Pulmonary artery endothelial cell (primary cell): ENCODE data around the gene KRTAP10-5. TPM values are rescaled to one million over a fixed set of nuclear protein-coding genes. Genes with fewer than 3 reads are reported as not detected.
"Not testable (repeated sequence)": the region's sequence is repeated elsewhere in the genome, so short reads cannot be mapped to it uniquely, and the experiment has no call there.

Experiments used
- DNase-seq: peaks from one replicate; pipeline ENCODE4 v3.0.0-alpha.2; 2011; ENCODE audit warnings: low read depth, low spot score
- total RNA-seq: library from RNA; depleted of rRNA; stranded (reverse); fragments of >200 nt; gene quantifications from 2 replicates; pipeline ENCODE4 v1.2.3, GENCODE V29; 2014

The KRTAP10-5 gene
- total RNA-seq, 1 donor from 2014 or later: not detected

DNA sequence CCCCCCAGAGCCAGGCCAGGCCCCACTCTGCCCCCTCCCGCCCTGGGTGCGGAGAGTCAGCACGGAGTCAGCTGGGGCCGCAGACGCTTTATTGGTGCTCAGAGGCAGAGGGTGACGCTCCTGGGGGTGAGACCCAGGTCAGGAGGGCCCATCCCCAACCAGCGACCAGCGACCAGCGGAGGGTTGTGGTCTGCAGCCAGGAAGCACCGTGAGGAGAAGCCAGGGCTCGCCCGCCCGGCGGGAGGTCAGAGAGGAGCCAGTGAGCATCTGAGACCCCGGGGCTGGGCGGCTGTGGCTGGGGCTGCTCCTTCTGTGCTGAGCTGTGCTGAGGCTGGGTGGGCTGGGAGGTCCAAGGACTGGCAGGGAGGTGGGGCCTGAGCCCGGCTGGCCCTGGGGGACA lies 30.1 kb downstream of the KRTAP10-5 start:
- DNase-seq: not testable (repeated sequence)

DNA sequence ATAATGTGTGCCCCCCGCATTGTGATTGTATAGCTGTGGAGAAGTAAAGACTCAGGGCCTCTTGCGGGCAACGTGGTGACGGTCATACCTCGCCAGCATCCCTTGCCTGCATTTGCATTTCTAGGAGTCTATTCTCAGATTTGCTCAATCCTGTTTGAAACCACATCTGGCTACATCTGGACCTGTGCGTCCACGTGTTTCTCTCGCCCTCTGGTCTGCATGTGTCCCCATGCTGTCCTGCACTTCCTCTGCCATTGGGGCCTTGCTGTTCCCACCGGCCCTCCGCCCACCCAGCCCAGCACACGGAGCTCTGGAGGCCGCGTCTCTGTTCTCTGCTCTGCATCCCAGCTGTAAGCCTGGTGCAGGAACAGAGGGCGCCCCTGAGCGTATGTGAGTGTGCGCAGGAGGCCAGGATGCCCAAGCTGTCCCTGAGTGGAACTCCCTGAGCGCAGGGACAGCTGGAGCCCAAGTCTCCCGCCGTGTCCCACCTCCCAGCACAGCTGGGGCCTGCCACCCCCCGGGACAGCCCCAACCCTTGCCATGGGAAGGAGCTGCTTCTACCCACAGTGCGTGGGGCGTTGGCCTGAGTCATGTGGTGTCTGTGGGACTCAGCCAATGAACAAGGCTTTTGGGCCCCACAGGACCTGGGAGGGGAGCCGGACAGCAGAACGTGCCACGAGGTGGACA lies 30.7 kb downstream of the KRTAP10-5 start:
- DNase-seq: no peak

DNA sequence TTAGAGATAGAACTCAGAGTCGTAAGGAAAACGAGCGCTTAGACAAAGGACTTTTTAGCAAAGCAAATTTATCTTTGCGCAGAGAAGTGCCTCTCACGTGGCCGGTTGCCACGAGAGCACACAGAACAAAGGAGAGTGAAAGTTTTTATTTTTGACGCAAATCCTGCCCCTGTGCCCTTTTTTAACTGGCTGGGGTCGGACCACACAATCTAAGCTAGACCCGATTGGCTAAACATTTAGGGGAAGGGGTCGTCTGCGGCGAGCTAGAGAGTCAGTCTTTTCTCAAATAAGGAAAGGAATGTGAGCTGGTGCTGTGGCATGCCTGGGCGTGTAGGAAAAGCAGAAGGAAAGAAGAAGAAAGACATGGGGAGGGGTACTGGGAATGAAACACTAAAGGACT lies 31.5 kb downstream of the KRTAP10-5 start:
- DNase-seq: no peak

DNA sequence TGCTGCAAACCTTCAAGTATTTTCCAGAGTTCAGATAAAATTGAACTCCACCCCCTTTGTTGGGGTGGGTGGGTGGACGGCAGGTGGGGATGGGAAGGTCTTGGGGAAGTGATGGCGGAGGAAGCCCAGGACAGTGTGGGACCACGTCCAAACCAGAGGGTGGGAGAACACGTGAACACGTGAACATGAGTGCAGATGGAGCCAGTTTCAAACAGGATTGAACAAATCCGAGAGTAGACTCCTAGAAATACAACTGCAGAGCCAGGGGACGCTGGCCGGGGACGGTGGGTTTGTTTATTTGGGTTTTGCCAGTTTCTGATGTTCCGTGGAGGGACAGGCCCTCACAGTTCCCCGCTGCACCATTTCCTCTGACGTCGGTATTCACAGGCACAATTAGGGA lies 32.0 kb downstream of the KRTAP10-5 start:
- DNase-seq: no peak

DNA sequence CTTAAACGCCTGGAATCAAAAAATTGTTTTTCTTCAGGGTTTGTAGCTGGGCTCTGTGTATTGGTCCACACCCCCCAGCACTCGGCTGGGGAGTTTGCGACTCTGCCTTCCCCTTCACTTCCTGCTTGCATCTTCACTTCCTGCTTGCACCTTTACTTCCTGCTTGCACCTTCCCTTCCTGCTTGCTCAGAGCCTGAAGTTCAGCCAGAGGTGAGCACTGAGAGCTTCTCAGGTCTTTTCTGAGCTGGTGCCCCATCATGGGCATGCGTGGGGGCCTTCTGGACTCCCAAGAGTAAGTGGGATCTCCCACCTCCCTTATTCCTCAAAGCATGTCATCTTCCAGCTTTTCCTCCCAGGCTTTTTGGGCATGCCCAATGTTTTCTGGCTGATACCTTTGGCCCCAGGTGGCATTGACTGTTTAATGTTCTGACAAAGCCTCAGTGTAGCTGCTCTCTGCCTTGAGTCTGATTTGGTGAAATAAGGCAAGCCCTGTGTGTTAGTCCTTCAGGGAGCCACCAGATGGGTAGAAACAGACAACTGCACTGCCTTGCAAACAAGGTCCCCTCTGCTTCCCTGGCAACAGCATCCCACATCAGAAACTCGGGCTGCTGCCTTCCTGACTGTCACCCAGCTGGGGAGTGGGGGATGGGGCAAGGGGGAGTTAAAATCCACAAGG lies 32.6 kb downstream of the KRTAP10-5 start:
- no peak for DNase-seq

DNA sequence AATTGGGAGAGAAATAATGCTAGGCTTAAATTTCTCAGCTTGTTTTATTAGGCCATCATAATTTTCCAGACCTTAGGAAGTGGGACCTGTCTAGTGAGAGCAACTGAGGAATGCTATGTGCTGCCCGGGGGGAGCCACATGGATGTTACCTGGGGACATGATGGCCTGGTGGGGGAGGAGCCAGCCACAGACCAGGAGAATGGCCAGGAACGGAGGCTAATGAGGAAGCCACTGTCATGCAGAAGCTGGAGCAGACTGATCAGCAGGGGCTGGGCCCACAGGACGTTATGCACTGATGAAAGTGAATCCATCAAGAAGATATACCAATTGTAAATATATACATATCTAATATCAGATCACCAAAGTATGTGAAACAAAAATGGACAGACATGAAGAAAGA lies 35.8 kb downstream of the KRTAP10-5 start:
- no peak for DNase-seq

DNA sequence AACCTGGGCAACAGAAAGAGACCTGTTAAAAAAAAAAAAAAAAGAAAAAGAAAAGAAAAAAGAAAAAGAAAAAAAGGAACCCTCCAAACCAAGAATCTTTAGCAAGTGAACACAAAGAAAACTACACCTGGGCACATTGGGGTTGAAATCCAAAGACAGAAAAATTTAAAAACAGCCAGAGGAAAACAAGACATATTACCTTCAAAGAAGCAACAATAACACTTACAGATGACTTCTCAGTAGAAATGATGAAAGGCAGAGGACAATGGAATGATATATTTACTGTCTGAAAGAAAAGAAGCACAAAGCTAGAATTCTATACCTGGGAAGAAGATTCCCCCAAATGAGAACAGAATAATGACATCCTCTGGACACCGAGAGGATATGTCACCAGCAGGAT lies 37.7 kb downstream of the KRTAP10-5 start:
- DNase-seq: no peak

DNA sequence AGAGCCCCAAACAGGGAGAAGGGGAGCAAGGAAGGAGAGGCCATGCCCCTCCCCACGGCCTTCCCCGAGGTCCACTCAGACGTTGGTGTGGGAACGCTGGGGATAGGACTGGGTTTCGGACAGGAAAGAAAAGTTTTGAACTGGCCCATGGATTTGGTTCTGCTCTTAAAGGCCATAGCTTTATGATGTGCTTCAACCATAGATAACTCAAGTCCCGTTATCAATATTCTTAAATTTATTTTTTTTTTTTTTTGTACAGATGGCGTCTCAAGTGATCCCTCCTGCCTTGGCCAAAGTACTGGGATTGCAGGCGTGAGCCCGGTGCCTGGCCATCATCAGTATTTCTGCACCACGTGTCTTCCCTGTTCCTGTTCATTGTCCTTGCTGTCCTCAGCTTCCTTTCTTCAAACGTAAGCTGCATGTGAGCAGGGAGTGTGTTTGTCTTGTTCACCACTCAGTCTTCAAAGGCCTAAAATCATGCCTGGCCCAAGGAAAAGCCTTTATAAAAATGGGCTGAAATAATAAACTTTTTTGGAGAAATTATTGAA lies 39.6 kb downstream of the KRTAP10-5 start:
- no peak for DNase-seq

DNA sequence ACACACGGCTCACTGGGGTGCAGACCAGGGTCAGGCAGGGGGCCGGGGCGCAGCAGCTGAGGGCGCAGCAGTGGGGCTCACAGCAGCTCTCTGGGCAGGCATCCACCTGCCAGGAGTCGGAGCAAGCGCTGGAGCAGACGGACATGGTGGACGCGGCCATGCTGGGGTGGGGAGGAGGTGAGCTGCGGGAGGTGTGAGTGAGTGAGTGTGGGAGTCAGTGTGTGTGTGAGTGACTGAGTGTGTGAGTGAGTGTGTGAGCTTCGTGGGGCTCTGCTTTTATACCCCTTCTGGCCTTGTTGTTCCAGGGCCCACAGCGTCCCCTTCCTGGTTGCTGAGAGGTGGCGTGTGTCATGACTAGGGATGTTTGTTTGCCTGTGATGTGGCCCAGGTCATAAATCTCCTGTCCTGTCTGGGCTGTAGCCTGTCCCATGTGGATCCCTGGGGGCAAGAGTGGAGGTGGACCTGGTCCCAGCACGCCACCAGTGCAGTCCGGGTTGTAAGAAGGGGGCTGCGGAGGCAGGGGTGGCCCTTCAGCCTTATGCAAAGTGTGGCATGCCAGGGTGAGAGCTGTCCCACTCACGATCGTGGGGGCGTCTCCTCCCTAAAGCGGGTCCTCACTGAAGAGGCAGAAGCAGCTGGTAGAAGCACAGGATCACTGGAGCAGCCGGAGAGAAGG lies 40.3 kb downstream of the KRTAP10-5 start, which contains the start of gene KRTAP10-1:
Gene KRTAP10-1 (minus strand): TSS at position 205 of the 676 bp plus-strand sequence. CDS start 45 bp downstream, at position 160.
- no peak for DNase-seq

DNA sequence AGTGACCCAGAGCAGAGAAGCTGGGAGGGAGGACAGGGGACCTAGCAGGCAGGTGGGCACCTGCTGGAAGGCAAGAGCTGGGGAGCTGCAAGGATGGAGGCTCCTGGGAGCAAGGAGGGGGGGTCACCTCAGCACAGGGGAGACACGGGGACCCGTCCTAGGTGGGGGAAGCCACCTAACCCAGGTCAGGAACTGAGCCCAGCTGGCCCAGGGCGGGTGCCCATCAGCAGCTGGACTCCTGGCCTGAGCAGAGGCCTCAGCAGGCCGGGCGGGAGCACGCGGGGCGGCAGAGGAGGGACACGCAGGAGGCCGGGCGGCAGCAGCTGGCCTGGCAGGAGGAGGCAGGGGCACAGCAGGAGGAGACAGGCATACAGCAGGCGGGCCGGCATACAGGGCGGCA lies 41.4 kb downstream of the KRTAP10-5 start:
- DNase-seq: no peak

DNA sequence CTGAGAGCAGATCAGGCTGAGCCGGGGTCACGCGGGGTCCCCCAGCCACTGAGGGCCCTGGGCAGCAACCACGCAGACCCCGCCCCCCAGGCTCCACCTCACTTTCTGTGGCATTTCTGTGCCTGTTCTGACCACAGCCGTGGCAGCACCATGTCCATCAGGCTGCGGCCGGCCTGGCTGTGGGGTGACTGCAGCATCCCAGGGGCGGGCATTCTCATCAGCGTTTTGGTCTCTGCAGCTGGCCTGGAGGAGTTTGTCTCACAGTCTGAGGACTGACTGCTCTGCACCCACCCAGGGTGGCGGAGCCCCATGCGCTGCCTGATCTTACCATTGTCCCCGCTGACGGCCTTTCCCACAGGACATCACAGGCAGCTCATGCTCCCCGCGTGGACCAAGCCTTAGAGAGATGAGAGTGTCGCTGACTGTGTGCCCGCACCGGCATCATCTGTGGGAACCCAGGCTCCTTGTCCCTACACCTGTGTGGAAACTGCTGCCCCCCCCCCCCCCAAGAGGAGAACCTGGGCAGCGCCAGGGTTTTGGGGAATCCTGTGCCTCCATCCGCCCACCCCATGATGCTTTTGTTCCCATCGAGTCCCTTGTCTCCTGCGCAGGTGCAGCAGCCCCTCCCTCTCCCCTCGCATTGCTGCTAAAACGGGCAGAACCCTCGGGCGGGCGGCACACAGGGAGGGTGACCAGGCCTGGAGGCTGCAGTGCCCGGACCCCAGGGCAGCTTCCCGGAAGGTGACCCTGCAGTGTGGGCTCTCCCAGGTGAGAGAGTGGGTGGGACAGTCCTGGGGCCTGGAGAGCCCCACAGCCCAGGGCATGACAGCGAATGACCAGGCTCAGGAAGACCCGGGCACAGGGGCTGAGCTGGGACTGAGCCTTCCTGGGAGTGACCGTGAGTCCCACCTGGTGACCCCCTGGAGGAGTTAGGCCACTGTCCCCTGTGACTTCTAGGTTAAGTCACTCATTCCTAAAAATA lies 42.2 kb downstream of the KRTAP10-5 start:
- DNase-seq: no peak

DNA sequence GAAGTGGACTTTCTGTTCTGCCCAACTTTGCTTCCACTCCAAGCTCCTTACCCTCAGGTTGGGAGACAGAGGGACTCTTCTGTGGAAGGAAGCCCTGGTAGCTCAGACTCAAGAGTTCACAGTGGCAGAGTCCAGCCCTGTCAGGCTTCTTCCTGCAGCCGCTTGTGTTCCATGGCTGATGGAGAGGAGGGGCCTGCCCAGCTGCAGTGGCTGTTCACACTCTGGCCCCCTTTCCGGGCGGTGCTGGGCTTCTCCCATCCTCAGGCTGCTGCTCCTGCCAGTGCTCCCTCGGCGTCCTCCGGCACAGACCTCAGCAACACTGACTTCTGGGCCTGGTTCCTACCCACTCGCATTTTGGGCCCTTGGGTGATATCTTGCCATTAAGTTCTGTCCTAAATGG lies 44.4 kb downstream of the KRTAP10-5 start:
- DNase-seq: no peak

DNA sequence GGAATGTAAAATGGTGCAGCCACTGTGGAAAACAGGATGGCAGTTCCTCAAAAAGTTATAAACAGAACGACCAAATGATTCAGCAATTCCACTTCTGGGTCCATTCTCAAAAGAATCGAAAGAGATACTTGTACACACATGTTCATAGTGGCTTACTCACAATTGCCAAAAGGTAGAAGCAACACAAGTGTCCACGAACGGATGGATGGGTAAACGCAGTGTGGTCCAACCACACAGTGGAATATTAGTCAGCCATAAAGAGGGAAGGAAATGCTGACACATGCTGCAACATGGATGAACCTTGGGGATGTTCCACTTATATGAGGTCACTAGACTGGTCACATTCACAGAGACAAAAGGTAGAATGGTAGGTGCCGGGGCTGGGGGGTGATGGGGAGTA lies 45.7 kb downstream of the KRTAP10-5 start:
- no peak for DNase-seq

DNA sequence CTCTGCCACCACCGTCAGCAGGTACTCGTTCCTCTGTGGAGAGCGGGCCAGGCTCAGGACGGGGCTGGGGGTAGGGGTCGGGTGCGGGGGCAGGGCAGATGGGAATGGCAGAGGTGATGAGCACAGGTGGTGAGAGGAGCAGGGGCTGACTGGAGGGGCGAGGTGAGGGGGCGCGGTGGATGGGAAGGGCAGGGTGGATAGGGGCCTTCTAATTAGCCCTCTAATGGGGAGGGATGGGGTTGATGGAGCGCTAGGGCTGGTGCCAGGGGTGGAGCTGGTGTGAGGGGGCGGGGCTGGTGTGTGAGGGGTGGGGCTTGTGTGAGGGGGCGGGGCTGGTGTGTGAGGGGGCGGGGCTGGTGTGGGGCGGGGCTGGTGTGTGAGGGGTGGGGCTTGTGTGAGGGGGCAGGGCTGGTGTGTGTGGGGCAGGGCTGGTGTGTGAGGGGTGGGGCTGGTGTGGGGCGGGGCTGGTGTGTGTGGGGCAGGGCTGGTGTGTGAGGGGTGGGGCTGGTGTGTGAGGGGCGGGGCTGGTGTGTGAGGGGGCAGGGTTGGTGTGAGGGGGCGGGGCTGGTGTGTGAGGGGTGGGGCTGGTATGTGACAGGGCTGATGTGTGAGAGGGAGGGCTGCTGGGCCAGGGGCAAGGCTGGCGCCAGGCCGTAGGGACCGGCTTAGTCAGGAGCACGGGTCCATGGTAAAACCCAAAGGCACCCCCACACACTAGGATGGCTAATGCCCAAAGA lies 46.3 kb downstream of the KRTAP10-5 start:
- no peak for DNase-seq

DNA sequence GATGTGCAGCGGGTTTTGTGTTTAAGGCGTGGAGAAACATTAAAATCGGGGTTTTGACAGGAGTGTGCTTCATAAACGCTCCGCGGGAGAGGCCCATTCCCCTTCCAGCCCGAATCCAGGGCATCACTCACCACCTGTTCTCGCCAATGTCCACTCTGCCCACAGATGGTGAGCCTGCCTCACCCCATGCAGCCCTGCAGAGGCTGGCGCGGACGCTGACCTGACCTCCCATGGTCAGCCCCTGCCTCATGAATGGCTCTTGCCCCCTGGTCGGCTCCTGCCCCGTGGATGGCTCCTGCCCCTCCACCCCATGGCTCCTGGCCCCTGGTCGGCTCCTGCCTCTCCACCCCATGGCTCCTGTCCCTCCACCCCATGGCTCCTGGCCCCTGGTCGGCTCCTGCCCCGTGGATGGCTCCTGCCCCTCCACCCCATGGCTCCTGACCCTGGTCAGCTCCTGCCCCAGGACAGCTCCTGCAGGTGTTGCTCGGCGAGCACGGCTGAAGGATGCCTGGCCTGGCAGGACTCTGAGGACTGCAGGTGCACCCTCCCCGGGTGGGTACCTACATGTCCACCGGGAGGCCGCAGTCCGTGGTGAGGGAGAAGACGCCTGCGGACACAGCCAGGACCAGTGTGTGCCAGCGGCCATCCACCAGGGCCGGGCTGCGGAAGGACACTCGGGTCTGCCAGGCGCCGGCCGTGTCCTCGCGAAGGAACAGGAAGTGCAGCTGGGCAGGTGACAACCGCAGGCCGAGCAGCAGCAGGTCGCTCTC lies 47.1 kb downstream of the KRTAP10-5 start:
- no peak for DNase-seq

DNA sequence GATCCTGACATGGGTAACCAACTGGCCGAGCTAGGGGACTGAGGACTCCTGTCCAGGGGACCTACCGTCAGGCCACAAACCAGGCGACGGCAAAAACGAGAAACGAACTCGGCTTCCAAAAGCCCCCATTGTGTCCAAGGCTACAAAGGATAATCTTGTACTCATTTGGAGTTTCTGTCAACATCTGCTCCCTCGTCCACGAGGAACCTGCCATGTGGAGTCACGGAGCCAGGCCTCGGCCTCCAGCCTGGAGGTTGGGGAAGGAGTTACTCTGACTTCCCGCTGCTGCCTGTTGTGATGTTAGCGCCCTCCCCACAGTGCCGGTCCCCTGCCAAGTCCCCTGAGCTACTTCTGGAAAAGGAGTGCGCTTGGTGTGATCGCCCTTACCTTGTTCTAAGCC lies 47.7 kb downstream of the KRTAP10-5 start:
- no peak for DNase-seq

DNA sequence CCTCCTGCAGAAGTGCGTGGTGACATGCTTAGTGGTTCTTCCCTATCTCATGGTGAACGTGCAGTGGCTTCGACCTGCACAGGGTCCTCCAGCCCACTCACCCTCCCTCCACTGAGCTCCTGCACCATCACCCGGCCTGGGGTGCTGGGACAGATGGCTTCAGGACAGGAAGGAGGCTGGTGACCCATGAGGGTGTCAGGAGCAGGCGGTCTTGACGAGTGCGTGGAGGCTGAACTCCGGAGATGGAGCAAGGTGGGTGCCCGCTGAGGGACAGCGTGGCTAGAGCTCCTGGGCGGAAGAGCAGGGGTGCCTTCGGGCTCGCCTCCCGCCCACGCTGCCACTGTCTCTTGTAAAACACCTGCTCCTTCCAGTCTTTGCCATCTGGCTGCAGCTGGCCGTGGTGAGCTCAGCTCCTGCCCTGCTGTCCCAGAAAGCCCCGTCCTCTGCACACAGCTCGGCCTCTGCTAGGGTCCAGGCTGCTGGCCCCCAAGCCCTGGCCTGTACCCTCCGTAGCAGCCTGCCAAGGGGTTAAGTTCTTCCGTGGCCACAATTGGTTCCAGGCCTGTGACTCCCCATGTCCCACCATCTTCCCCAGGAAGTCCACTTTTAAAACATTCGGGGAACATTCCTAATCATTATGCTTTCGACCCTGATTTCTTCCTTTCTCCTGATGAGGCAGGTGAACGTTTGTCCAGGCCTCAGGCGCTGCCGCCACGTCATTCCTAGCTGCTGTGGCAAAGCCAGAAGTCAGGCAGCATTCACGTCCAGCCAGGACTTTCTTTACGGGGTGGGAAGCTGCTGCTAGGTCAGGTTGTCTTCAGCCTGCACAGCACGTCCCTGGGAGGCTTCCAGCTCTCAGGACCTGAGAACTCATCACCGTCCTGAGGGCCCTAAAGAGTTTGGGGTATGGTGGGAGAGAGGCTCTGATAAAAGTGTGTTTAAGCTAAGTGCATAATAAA lies 48.5 kb downstream of the KRTAP10-5 start:
- no peak for DNase-seq

DNA sequence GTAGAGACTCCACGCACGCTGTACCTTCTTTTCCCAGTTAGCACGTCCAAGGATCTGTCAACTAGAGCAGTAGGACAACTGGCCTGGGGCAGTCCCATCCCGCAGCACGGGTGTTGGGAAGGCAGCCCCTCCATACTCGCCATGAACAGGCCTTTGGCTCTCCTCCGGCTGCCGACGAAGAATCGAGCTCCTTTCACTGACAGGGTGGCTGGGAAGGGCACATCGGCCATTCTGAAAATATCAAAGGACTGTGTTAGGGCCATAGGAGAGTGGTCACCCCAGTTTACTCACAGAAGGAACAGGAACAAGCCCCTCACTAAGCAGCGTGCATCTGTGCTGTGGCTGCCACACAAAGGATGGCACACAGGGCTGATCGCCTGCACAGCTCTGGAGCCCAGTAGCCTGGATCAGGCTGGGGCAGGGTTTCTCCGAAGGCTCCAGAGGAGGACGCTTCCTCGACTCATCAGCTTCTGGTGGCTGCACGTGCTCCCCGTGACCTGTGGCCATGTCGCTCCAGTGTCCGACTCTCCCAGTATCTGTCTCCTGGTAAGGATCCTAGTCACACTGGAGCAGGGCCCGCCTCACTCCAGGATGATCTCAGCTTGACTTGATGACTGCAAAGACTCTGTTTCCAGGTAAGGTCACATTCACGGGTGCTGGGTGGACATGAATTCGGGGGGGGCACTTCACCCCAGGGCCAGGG lies 49.4 kb downstream of the KRTAP10-5 start:
- no peak for DNase-seq
